Keratinocyte (primary cell): ENCODE measurements around the gene G6PD. TPM values are rescaled to one million over a fixed set of nuclear protein-coding genes. Genes with fewer than 3 reads are reported as not detected.
A peak's percentile ranks its signal among the peaks of the same experiment; 100 is the strongest.

ENCODE experiments used
- DNase-seq: peaks from one replicate; pipeline ENCODE4 v3.0.0-alpha.2; 2011; ENCODE audit warnings: low read depth, missing footprints, low spot score
- FAIRE-seq: peaks from 2 replicates; lab custom pipeline; 2011; peaks lifted over from hg19 to GRCh38; lab: Jason Lieb, UNC
- H2AFZ ChIP-seq: 2 replicates; pipeline ENCODE4 v1.6.0; 2012; ENCODE audit warnings: low read length, control low read depth, inconsistent platforms; ENCODE audit not compliant: control insufficient read depth
- H3K27ac ChIP-seq: 2 replicates; pipeline ENCODE4 v1.5.1; 2011; ENCODE audit warnings: low read length; ENCODE audit not compliant: control insufficient read depth, insufficient read depth
- H3K27me3 ChIP-seq: 3 replicates; pipeline ENCODE4 v1.6.0; 2011; ENCODE audit warnings: low read length; ENCODE audit not compliant: control insufficient read depth, insufficient read depth; ENCODE audit errors: extremely low read depth
- H3K36me3 ChIP-seq, 2 experiments: 2 replicates in 1 of 2; 3 replicates in 1 of 2; pipeline ENCODE4 v1.5.1; 2011; ENCODE audit warnings: low read length in 2 of 2, mild to moderate bottlenecking in 1 of 2; ENCODE audit not compliant: control insufficient read depth in 2 of 2, insufficient read depth in 2 of 2; ENCODE audit errors: extremely low read depth in 1 of 2
- H3K4me1 ChIP-seq: 3 replicates; pipeline ENCODE4 v1.5.1; 2011; ENCODE audit warnings: low read length; ENCODE audit not compliant: control insufficient read depth, insufficient read depth; ENCODE audit errors: extremely low read depth
- H3K4me2 ChIP-seq: 3 replicates; pipeline ENCODE4 v1.6.0; 2011; ENCODE audit warnings: low read depth, low read length; ENCODE audit not compliant: control insufficient read depth, insufficient read depth; ENCODE audit errors: extremely low read depth
- H3K4me3 ChIP-seq, 3 experiments: fragments of 200-600 bp in 1 of 3; sonication (generic) in 1 of 3; 2 replicates in 2 of 3; 3 replicates in 1 of 3; pipeline ENCODE4 v1.5.1; 2011 to 2016; ENCODE audit warnings: low read length in 3 of 3, mild to moderate bottlenecking in 3 of 3, control low read depth in 2 of 3, inconsistent platforms in 1 of 3, low read depth in 1 of 3, mixed read lengths in 1 of 3, mixed run types in 1 of 3, moderate library complexity in 1 of 3; ENCODE audit not compliant: control insufficient read depth in 2 of 3, insufficient read depth in 2 of 3; ENCODE audit errors: extremely low read depth in 1 of 3
- H3K79me2 ChIP-seq: 2 replicates; pipeline ENCODE4 v1.6.0; 2012; ENCODE audit warnings: low read length; ENCODE audit not compliant: control insufficient read depth, insufficient read depth
- H3K9ac ChIP-seq: 3 replicates; pipeline ENCODE4 v1.6.0; 2011; ENCODE audit warnings: low read length; ENCODE audit not compliant: control insufficient read depth, insufficient read depth; ENCODE audit errors: extremely low read depth
- H3K9me1 ChIP-seq: 3 replicates; pipeline ENCODE4 v1.6.0; 2011; ENCODE audit warnings: low read length; ENCODE audit not compliant: control insufficient read depth, insufficient read depth; ENCODE audit errors: extremely low read depth
- H3K9me3 ChIP-seq: 2 replicates; pipeline ENCODE4 v1.5.1; 2012; ENCODE audit warnings: low read depth, low read length; ENCODE audit not compliant: control insufficient read depth
- H4K20me1 ChIP-seq: 3 replicates; pipeline ENCODE4 v1.6.0; 2011; ENCODE audit warnings: low read length; ENCODE audit not compliant: control insufficient read depth, insufficient read depth; ENCODE audit errors: extremely low read depth
- CTCF ChIP-seq, 3 experiments: IDR thresholded peaks in 1 of 3; conservative IDR thresholded peaks in 1 of 3; optimal IDR thresholded peaks in 1 of 3; 2 replicates in 2 of 3; 3 replicates in 1 of 3; pipeline versions ENCODE3 to v1.5.1; 2011; ENCODE audit warnings: low read length in 3 of 3, mild to moderate bottlenecking in 3 of 3, moderate library complexity in 2 of 3, control low read depth in 1 of 3, inconsistent platforms in 1 of 3; ENCODE audit not compliant: insufficient read depth in 2 of 3; ENCODE audit errors: extremely low read depth in 1 of 3
- EZH2 ChIP-seq: IDR thresholded peaks from one replicate; pipeline ENCODE4 v1.6.1; 2012; ENCODE audit warnings: inconsistent platforms, mild to moderate bottlenecking, low read length, moderate library complexity
- dilution Hi-C: fragments of 300-500 bp; cut with MboI; formaldehyde crosslinking; loops from one replicate; pipeline ENCODE4 v1.7.0; 2020; ENCODE audit warnings: low sequenced_read_pairs; ENCODE audit not compliant: extremely low pct_ligation_motif_present
- polyA minus RNA-seq, 3 experiments: library from RNA; depleted of rRNA, polyadenylated mRNA; stranded (reverse); fragments of >200 nt; gene quantifications; 1 replicate in 1 of 3; 2 replicates in 1 of 3; 3 replicates in 1 of 3; pipeline ENCODE4 v1.2.3, GENCODE V29; 2011
- polyA plus RNA-seq, 5 experiments: library from polyadenylated mRNA; depleted of rRNA in 3 of 5; stranded (reverse) in 3 of 5; stranded (forward) in 1 of 5; unstranded in 1 of 5; fragments of >200 nt; gene quantifications; 1 replicate in 1 of 5; 2 replicates in 3 of 5; 3 replicates in 1 of 5; pipeline versions ENCODE4 v1.2.1 to v1.2.3, GENCODE V29; 2011 to 2012; ENCODE audit warnings: missing spikeins in 2 of 5, low read depth in 1 of 5, low replicate concordance in 1 of 5

G6PD gene
- polyA plus RNA-seq, result 26.8 to 71.9 TPM (median 41.6 TPM) in 3 replicates
- polyA plus RNA-seq (2011; ENCODE audit: low read depth), result 34.0 TPM
- polyA plus RNA-seq (2011; cell fraction: cytosol; rRNA removed), result 40.8 and 53.1 TPM in 2 replicates
- polyA plus RNA-seq (2011; cell fraction: nucleus; rRNA removed), result 57.2 and 57.5 TPM in 2 replicates
- polyA plus RNA-seq (2012; ENCODE audit: low replicate concordance), result 31.6 and 107 TPM in 2 replicates
- polyA minus RNA-seq, result 53.0 to 212 TPM (median 67.7 TPM) in 3 replicates
- polyA minus RNA-seq (2011; cell fraction: cytosol; rRNA and poly(A)+ RNA removed), result 57.9 TPM
- polyA minus RNA-seq (2011; cell fraction: nucleus; rRNA and poly(A)+ RNA removed), result 28.1 and 29.8 TPM in 2 replicates

- Histone ChIP-seq H3K9ac (peak within 1 kb of the TSS; percentile 90), H4K20me1 (peaks cover 3% of the 10 kb centered on the region), H3K9me1 (no peaks in the 10 kb centered on the region), H3K27me3 (no peaks in the 10 kb centered on the region), H3K4me1 (peaks cover 29% of the 10 kb centered on the region), H3K4me2 (peak within 1 kb of the TSS; percentile 83), H3K9me3 (no peaks in the 10 kb centered on the region), H3K79me2 (peaks cover 41% of the 10 kb centered on the region), H3K27ac (peak within 1 kb of the TSS; percentile 90), H3K4me3 (peak within 1 kb of the TSS; percentile 63 to 82 (median 79)), H3K36me3 (peaks cover 1 to 3% of the 10 kb centered on the region in 2 experiments), H2AFZ (peak within 1 kb of the TSS; percentile 49)
- dilution Hi-C loops, result no loop called here
- TF ChIP-seq EZH2, result no peak
- TF ChIP-seq CTCF (optimal IDR thresholded peaks at IDR 0.05 in 1 of 3, IDR thresholded peaks at IDR 0.05 in 1 of 3, conservative IDR thresholded peaks at IDR 0.05 in 1 of 3; ENCODE audit: extremely low read depth in 1 of 3, insufficient read depth in 2 of 3, low read length in 3 of 3), result no peak
- FAIRE-seq, result no peak
- no peak for DNase-seq
Observed at GRCh38 chrX:154546354-154547244, at the start of gene G6PD. TSS of gene G6PD (minus strand) at chrX:154546846. CDS start at chrX:154546155, 691 bp downstream.

- Histone ChIP-seq H3K79me2 (no peaks in the 10 kb centered on the region), H3K9me3 (peaks cover 4% of the 10 kb centered on the region), H3K27me3 (no peaks in the 10 kb centered on the region), H3K4me2 (peak overlapping the region; percentile 42), H3K36me3 (no peaks in the 10 kb centered on the region), H3K4me1 (peaks cover 18% of the 10 kb centered on the region), H3K9me1 (no peaks in the 10 kb centered on the region), H3K4me3 (no peak overlapping the region), H3K27ac (peak overlapping the region; percentile 46), H3K9ac (no peak overlapping the region), H2AFZ (no peak overlapping the region), H4K20me1 (no peaks in the 10 kb centered on the region)
- no peak for FAIRE-seq
- no peak for DNase-seq
- dilution Hi-C loops, result no loop called here
- TF ChIP-seq CTCF (optimal IDR thresholded peaks at IDR 0.05 in 1 of 3, IDR thresholded peaks at IDR 0.05 in 1 of 3, conservative IDR thresholded peaks at IDR 0.05 in 1 of 3; ENCODE audit: extremely low read depth in 1 of 3, insufficient read depth in 2 of 3, low read length in 3 of 3) (no peak), EZH2 (no peak)
Observed at GRCh38 chrX:154595559-154596249, 49.1 kb upstream of the G6PD start.
